ENCODE data around the gene TNNT3.

DNA sequence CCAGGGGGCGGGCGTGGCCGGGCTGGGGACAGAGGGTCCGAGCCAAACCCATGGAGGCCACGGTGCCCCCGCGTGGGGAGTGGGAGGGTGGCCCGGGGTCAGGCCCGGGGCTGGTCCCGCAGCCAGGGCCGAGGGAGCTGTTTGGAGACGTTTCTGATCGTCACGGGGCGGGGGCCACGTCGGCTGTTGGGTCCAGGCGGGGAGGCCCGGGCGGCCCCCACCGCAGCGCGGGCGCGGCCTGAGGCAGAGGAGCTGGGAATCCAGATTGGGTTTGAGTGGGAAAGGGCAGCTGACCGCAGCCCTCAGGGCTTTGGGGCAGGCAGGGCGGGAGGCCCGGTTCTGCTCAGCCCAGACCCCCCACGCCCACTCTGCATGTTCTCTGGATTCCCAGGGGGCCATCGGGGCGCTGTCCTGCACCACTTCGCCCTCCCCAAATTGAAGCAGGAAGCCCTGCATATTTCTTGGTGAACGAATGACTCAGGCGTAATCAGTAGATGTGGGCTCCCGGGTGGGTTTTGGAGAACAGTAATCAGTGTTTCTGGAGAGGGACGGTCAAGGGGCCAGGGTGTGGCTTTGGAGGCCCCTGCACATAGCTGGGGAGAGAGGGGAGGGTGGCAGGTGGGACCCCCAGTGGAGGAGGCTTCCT, 28.2 kb downstream of the TNNT3 start:
- TF ChIP-seq EP300 (IDR thresholded peaks at IDR 0.05; ENCODE audit: borderline replicate concordance) = no peak
- TF ChIP-seq TEAD4 (IDR thresholded peaks at IDR 0.05) = no peak
- no peak for TF ChIP-seq TAF1 (IDR thresholded peaks at IDR 0.05; ENCODE audit: low read depth)
- no peak for TF ChIP-seq TCF12 (IDR thresholded peaks at IDR 0.05; ENCODE audit: low read depth)
- TF ChIP-seq, protein P1, sequence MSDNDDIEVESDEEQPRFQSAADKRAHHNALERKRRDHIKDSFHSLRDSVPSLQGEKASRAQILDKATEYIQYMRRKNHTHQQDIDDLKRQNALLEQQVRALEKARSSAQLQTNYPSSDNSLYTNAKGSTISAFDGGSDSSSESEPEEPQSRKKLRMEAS (IDR thresholded peaks at IDR 0.05) = no peak
- no peak for TF ChIP-seq REST (IDR thresholded peaks at IDR 0.05; ENCODE audit: low read depth)
